Activated CD8-positive, alpha-beta T cell treated with anti-CD3 and anti-CD28 coated beads for 36 hours (primary cell): ENCODE results near the gene HOTAIR. TPM values are rescaled to one million over a fixed set of nuclear protein-coding genes. Genes with fewer than 3 reads are reported as not detected.
A peak's percentile ranks its signal among the peaks of the same experiment; 100 is the strongest.

Experiments
- ATAC-seq: fragments of 200-7000 bp; cut with Tn5 transposase; one replicate; pipeline ENCODE4 v1.10.0; 2021; ENCODE audit warnings: mild to moderate bottlenecking, moderate library complexity
- CTCF ChIA-PET: fragments of 350-600 bp; sonication (Branson Sonifier 250); formaldehyde crosslinking; loops from one replicate; lab custom pipeline; 2021; ENCODE audit warnings: antibody characterized with exemption; lab: Charles Lee
- POLR2A ChIA-PET: fragments of 350-600 bp; sonication (Branson Sonifier 250); formaldehyde crosslinking; loops from one replicate; lab custom pipeline; 2021; ENCODE audit warnings: antibody characterized with exemption; lab: Charles Lee
- DNase-seq: peaks from one replicate; pipeline ENCODE4 v3.0.0-alpha.2; 2020
- H3K27ac Mint-ChIP-seq: one replicate; pipeline ENCODE4 v1.8.0; 2021; ENCODE audit warnings: mild to moderate bottlenecking, mixed read lengths
- H3K27me3 Mint-ChIP-seq: one replicate; pipeline ENCODE4 v1.8.0; 2021; ENCODE audit warnings: mixed read lengths
- H3K36me3 Mint-ChIP-seq: one replicate; pipeline ENCODE4 v1.8.0; 2021; ENCODE audit warnings: low read depth, mixed read lengths
- H3K4me1 Mint-ChIP-seq: one replicate; pipeline ENCODE4 v1.8.0; 2021; ENCODE audit warnings: low read depth, mixed read lengths
- H3K4me3 Mint-ChIP-seq: one replicate; pipeline ENCODE4 v1.8.0; 2021; ENCODE audit warnings: mild to moderate bottlenecking, moderate library complexity, mixed read lengths
- H3K9me3 Mint-ChIP-seq: one replicate; pipeline ENCODE4 v1.8.0; 2021; ENCODE audit warnings: mixed read lengths
- intact Hi-C: fragments of 100-400 bp; cut with micrococcal nuclease; formaldehyde crosslinking; loops from one replicate; pipeline ENCODE4 v1.10.0; 2022
- total RNA-seq, 2 experiments: library from RNA; stranded (reverse); gene quantifications; one replicate each; pipeline ENCODE4 v1.2.3, GENCODE V29; 2021
- TF ChIP-seq, protein P1 (sequence below): fragments of 200-600 bp; IDR thresholded peaks from one replicate; pipeline ENCODE4 v1.8.0; 2022; ENCODE audit warnings: antibody characterized with exemption, mild to moderate bottlenecking

Gene HOTAIR
- total RNA-seq, 2 experiments from 2014 or later: not detected

- no peaks in the 10 kb centered on the region for H3K36me3 Mint-ChIP-seq
- peaks cover 29% of the 10 kb centered on the region for H3K4me1 Mint-ChIP-seq
- no peak overlapping the region for H3K4me3 Mint-ChIP-seq
- CTCF ChIA-PET: interaction anchor here (1.0 to 5.8 kb wide), 22 partner anchors 10 to 284 kb away, joined by 3 to 58 read pairs (median 6); partner anchors contain the start of genes HOXC13, HOXC5, HOXC8 and HOXC9
- intact Hi-C loops: loop anchor here (5.0 kb wide), 1 partner anchor 41 kb away; the partner anchor contains the start of gene HOXC6
- no peaks in the 10 kb centered on the region for H3K9me3 Mint-ChIP-seq
- ATAC-seq (peak; percentile 41), DNase-seq (peak; percentile 39)
- POLR2A ChIA-PET: interaction anchor here (1.0 to 2.4 kb wide), 3 partner anchors 10 to 21 kb away, joined by 3 to 9 read pairs (median 3); partner anchors contain the start of gene HOXC9
- H3K27ac Mint-ChIP-seq: no peak overlapping the region
- peaks cover 90% of the 10 kb centered on the region for H3K27me3 Mint-ChIP-seq
- TF ChIP-seq, protein P1, sequence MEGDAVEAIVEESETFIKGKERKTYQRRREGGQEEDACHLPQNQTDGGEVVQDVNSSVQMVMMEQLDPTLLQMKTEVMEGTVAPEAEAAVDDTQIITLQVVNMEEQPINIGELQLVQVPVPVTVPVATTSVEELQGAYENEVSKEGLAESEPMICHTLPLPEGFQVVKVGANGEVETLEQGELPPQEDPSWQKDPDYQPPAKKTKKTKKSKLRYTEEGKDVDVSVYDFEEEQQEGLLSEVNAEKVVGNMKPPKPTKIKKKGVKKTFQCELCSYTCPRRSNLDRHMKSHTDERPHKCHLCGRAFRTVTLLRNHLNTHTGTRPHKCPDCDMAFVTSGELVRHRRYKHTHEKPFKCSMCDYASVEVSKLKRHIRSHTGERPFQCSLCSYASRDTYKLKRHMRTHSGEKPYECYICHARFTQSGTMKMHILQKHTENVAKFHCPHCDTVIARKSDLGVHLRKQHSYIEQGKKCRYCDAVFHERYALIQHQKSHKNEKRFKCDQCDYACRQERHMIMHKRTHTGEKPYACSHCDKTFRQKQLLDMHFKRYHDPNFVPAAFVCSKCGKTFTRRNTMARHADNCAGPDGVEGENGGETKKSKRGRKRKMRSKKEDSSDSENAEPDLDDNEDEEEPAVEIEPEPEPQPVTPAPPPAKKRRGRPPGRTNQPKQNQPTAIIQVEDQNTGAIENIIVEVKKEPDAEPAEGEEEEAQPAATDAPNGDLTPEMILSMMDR: no peak
These were observed 11.4 kb upstream of the HOTAIR start for GRCh38 chr12:53985994-53986685.

DNA sequence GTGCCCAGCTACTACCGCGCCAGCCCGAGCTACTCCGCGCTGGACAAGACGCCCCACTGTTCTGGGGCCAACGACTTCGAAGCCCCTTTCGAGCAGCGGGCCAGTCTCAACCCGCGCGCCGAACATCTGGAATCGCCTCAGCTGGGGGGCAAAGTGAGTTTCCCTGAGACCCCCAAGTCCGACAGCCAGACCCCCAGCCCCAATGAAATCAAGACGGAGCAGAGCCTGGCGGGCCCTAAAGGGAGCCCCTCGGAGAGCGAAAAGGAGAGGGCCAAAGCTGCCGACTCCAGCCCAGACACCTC, 10.9 kb upstream of the HOTAIR start:
- TF ChIP-seq, protein P1: no peak
- POLR2A ChIA-PET: interaction anchor here (0.8 to 2.4 kb wide), 4 partner anchors 10 to 207 kb away, joined by 3 to 9 read pairs (median 4); partner anchors contain the start of genes HOXC12 and HOXC9
- Mint-ChIP-seq H3K27me3 (peaks cover 90% of the 10 kb centered on the region), H3K4me1 (peaks cover 31% of the 10 kb centered on the region), H3K9me3 (no peaks in the 10 kb centered on the region), H3K27ac (no peak overlapping the region), H3K4me3 (peak overlapping the region; percentile 9), H3K36me3 (no peaks in the 10 kb centered on the region)
- ATAC-seq: no peak
- no peak for DNase-seq
- CTCF ChIA-PET: interaction anchor here (0.6 to 5.8 kb wide), 26 partner anchors 9 to 284 kb away, joined by 3 to 58 read pairs (median 5); partner anchors contain the start of genes HOXC12, HOXC13, HOXC5 and HOXC8
- intact Hi-C loops: loop anchor here (5.0 kb wide), 1 partner anchor 42 kb away; the partner anchor contains the start of gene HOXC6

DNA sequence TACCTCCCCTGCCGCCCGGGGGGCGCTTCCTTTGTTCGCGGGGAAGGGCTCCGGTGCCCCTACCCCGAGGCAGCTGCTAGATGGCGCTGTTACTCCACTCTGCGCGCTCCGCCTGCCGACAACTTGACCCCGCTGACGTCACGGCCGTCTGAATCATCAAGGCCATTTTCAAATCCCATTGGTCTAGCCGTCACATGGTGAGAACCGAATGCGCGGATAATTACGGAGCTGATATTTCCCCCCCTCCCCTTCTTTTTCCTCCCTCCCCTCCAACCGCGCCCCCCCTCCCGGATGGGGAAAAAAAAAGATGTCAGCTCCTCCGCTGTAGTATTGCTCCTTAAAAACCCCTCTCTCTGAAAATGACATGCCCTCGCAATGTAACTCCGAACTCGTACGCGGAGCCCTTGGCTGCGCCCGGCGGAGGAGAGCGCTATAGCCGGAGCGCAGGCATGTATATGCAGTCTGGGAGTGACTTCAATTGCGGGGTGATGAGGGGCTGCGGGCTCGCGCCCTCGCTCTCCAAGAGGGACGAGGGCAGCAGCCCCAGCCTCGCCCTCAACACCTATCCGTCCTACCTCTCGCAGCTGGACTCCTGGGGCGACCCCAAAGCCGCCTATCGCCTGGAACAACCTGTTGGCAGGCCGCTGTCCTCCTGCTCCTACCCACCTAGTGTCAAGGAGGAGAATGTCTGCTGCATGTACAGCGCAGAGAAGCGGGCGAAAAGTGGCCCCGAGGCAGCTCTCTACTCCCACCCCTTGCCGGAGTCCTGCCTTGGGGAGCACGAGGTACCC, 10.3 kb upstream of the HOTAIR start, which contains the start of gene HOXC10:
TSS of gene HOXC10 (plus strand) at position 246 of the 791 bp plus-strand sequence. CDS start at position 360, 114 bp downstream.
- ATAC-seq (peak; percentile 83), DNase-seq (peak; percentile 97)
- Mint-ChIP-seq H3K27me3 (peaks cover 90% of the 10 kb centered on the region), H3K4me3 (peak within 1 kb of the TSS; percentile 38), H3K9me3 (no peaks in the 10 kb centered on the region), H3K27ac (no peak within 1 kb of the TSS), H3K4me1 (peaks cover 27% of the 10 kb centered on the region), H3K36me3 (no peaks in the 10 kb centered on the region)
- intact Hi-C loops: loop anchor here (5.0 kb wide), 1 partner anchor 42 kb away; the partner anchor contains the start of gene HOXC6
- ChIA-PET CTCF (interaction anchor here (0.6 to 5.8 kb wide), 35 partner anchors 9 to 283 kb away, joined by 3 to 58 read pairs (median 4); partner anchors contain the start of genes HOXC12, HOXC13, HOXC5 and HOXC8), POLR2A (interaction anchor here (0.8 to 2.4 kb wide), 4 partner anchors 11 to 208 kb away, joined by 3 to 9 read pairs (median 4); partner anchors contain the start of genes HOXC12 and HOXC9)
- TF ChIP-seq, protein P1: peak; percentile 62

GRCh38 chr12:53983950-53984572, 9.3 kb upstream of the HOTAIR start:
- ChIA-PET POLR2A (no interaction called here), CTCF (interaction anchor here (1.2 to 5.8 kb wide), 15 partner anchors 10 to 230 kb away, joined by 3 to 58 read pairs (median 15); partner anchors contain the start of genes HOXC13, HOXC5, HOXC9 and SMUG1)
- TF ChIP-seq, protein P1: no peak
- H3K9me3 Mint-ChIP-seq: no peaks in the 10 kb centered on the region
- intact Hi-C loops: no loop called here
- H3K27ac Mint-ChIP-seq: no peak overlapping the region
- H3K27me3 Mint-ChIP-seq: peaks cover 90% of the 10 kb centered on the region
- no peak overlapping the region for H3K4me3 Mint-ChIP-seq
- ATAC-seq: no peak
- peaks cover 17% of the 10 kb centered on the region for H3K4me1 Mint-ChIP-seq
- DNase-seq: no peak
- H3K36me3 Mint-ChIP-seq: no peaks in the 10 kb centered on the region
